Adrenal gland (tissue), 19 donors: ENCODE data around the gene PAQR5. TPM values are rescaled to one million over a fixed set of nuclear protein-coding genes. Genes with fewer than 3 reads are reported as not detected.
A peak's percentile ranks its signal among the peaks of the same experiment; 100 is the strongest.

Experiments
- DNase-seq, 7 donors: peaks; one replicate each; pipeline ENCODE4 v3.0.0-alpha.2; 2019 to 2020
- H3K27ac ChIP-seq, 5 donors: fragments of 200-600 bp; sonication (generic) in 4 of 5; 1 replicate in 3 of 5; 2 replicates in 2 of 5; pipeline versions ENCODE4 v1.5.1 to v1.8.0; 2016 to 2020; ENCODE audit warnings: mild to moderate bottlenecking in 1 of 5
- H3K27me3 ChIP-seq: fragments of 200-600 bp; 2 replicates; pipeline ENCODE4 v1.8.0; 2021
- H3K36me3 ChIP-seq, 2 donors: fragments of 200-600 bp; replicated peaks in 1 of 2; 1 replicate in 1 of 2; 2 replicates in 1 of 2; pipeline versions ENCODE4 v1.5.1 to v1.8.0; 2018 to 2022
- H3K4me1 ChIP-seq, 2 donors: fragments of 200-600 bp; replicated peaks in 1 of 2; 1 replicate in 1 of 2; 2 replicates in 1 of 2; pipeline versions ENCODE4 v1.5.1 to v1.8.0; 2018 to 2021
- H3K4me3 ChIP-seq, 4 donors: fragments of 200-600 bp; sonication (generic) in 3 of 4; one replicate each; pipeline ENCODE4 v1.5.1; 2016 to 2018
- H3K9me3 ChIP-seq, 3 donors: fragments of 200-600 bp; sonication (generic) in 1 of 3; replicated peaks in 1 of 3; 1 replicate in 2 of 3; 2 replicates in 1 of 3; pipeline versions ENCODE4 v1.5.1 to v1.8.0; 2016 to 2021
- CTCF ChIP-seq, 6 experiments: fragments of 450-650 bp in 4 of 6; fragments of 200-600 bp in 2 of 6; sonication (generic) in 1 of 6; IDR thresholded peaks; 1 replicate in 5 of 6; 2 replicates in 1 of 6; pipeline versions ENCODE4 v1.5.1 to v1.8.0; 2016 to 2021; ENCODE audit warnings: antibody characterized with exemption in 6 of 6, mild to moderate bottlenecking in 2 of 6, moderate library complexity in 1 of 6
- POLR2A ChIP-seq, 2 donors: fragments of 450-650 bp; IDR thresholded peaks; one replicate each; pipeline ENCODE4 v1.6.1; 2017; ENCODE audit warnings: antibody characterized with exemption in 2 of 2, mild to moderate bottlenecking in 2 of 2, moderate library complexity in 1 of 2
- WGBS, 4 donors: extraction: QIAGEN DNeasy Blood & Tissue Kit in 2 of 4; methylation state at CpG; one replicate each; pipeline versions ENCODE4 v1.1.5 to v1.1.7; 2013 to 2017; 5-methylcytosine and 5-hydroxymethylcytosine counted together
- intact Hi-C, 2 donors: fragments of 100-400 bp; cut with DNase I; formaldehyde crosslinking; loops; one replicate each; pipeline versions ENCODE4 v1.14.1 to v1.15.0; 2022 to 2023
- long read RNA-seq, 10 donors: library from polyadenylated mRNA in 3 of 10; unstranded in 2 of 10; stranded (forward) in 1 of 10; transcript quantifications; one replicate each; pipeline ENCODE4 v2.0.0 and lab custom pipeline, GENCODE V29; 2021 to 2026
- polyA plus RNA-seq, 3 donors: library from polyadenylated mRNA; stranded (reverse); fragments of 200-250 nt in 2 of 3; fragments of 350-450 nt in 1 of 3; fragmentation: Illumina TruSeq in 1 of 3; extraction: RNeasy Lipid Tissue Mini Kit (QIAGEN cat#74804) in 1 of 3; gene quantifications; one replicate each; pipeline ENCODE4 v1.2.3, GENCODE V29; 2013 to 2014
- total RNA-seq, 9 donors: library from RNA; depleted of rRNA in 4 of 9; stranded (reverse); fragments of >200 nt in 4 of 9; fragments of 120-200 nt in 1 of 9; fragmentation: NEBNext Ultra II Directional in 1 of 9; extraction: Animal tissue kit (Norgen Biotek cat#: 25700) in 1 of 9; gene quantifications; one replicate each; pipeline versions ENCODE4 v1.1.0 to v1.2.4, GENCODE V29; 2013 to 2023
- donor health status: healthy with polysubstance abuse.
- donor health status: Bipolar disorder and iron deficiency.
- donor health status: DM: yes; HTN: yes; CAD: no.
- donor health status: DM: no; HTN: no; CAD: no.
- donor health status: DM: no; HTN: no; CAD: no.
- donor health status: DM: yes; HTN: yes; CAD: no.

Gene PAQR5, protein sequence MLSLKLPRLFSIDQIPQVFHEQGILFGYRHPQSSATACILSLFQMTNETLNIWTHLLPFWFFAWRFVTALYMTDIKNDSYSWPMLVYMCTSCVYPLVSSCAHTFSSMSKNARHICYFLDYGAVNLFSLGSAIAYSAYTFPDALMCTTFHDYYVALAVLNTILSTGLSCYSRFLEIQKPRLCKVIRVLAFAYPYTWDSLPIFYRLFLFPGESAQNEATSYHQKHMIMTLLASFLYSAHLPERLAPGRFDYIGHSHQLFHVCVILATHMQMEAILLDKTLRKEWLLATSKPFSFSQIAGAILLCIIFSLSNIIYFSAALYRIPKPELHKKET
- total RNA-seq (10 to 100 TPM; 13.9 to 78.2 (median 51.2) TPM), polyA plus RNA-seq (10 to 100 TPM; 11.7 to 28.0 (median 13.6) TPM)
- long read RNA-seq, donor 1, full-length matches to known transcripts: 2 of 2 reads
- long read RNA-seq, donor 1, partial matches to known transcripts: 0 of 2 reads
- long read RNA-seq, donor 1, other reads (novel, unspliced or antisense): 0 of 2 reads
- long read RNA-seq, donor 2, full-length matches to known transcripts: 2 of 2 reads
- long read RNA-seq, donor 2, partial matches to known transcripts: 0 of 2 reads
- long read RNA-seq, donor 2, other reads (novel, unspliced or antisense): 0 of 2 reads
- long read RNA-seq, donor 3: 0 reads
- long read RNA-seq, donor 4, full-length matches to known transcripts: 4 of 13 reads
- long read RNA-seq, donor 4, partial matches to known transcripts: 5 of 13 reads
- long read RNA-seq, donor 4, other reads (novel, unspliced or antisense): 4 of 13 reads
- long read RNA-seq, donor 5, full-length matches to known transcripts: 9 of 20 reads
- long read RNA-seq, donor 5, partial matches to known transcripts: 0 of 20 reads
- long read RNA-seq, donor 5, other reads (novel, unspliced or antisense): 11 of 20 reads
- long read RNA-seq, donor 6, full-length matches to known transcripts: 2 of 5 reads
- long read RNA-seq, donor 6, partial matches to known transcripts: 1 of 5 reads
- long read RNA-seq, donor 6, other reads (novel, unspliced or antisense): 2 of 5 reads
- long read RNA-seq, donor 7: 0 reads
- long read RNA-seq, donor 8, full-length matches to known transcripts: 2 of 2 reads
- long read RNA-seq, donor 8, partial matches to known transcripts: 0 of 2 reads
- long read RNA-seq, donor 8, other reads (novel, unspliced or antisense): 0 of 2 reads
- long read RNA-seq, donor 9, full-length matches to known transcripts: 1 of 1 reads
- long read RNA-seq, donor 9, partial matches to known transcripts: 0 of 1 reads
- long read RNA-seq, donor 9, other reads (novel, unspliced or antisense): 0 of 1 reads
- long read RNA-seq, donor 10: 0 reads

GRCh38 chr15:69298697-69299441 lies at the start of gene PAQR5:
TSS of gene PAQR5 (plus strand) at chr15:69298912. CDS start at chr15:69360081, 61,169 bp downstream.
- H3K9me3 ChIP-seq: no peaks in the 10 kb centered on the region
- TF ChIP-seq POLR2A (IDR thresholded peaks at IDR 0.05): peak; percentile 16 to 61
- no peak for TF ChIP-seq CTCF (IDR thresholded peaks at IDR 0.05)
- WGBS, 4 donors: 1 to 3% (median 1%) methylated on average over 12 to 74 of the region's 74 CpGs

GRCh38 chr15:69253156-69253555 lies 45.6 kb upstream of the PAQR5 start:
- Histone ChIP-seq H3K27me3 (no peaks in the 10 kb centered on the region), H3K4me3 (no peak overlapping the region), H3K9me3 (no peaks in the 10 kb centered on the region), H3K36me3 (no peaks in the 10 kb centered on the region), H3K4me1 (peaks cover 4 to 10% of the 10 kb centered on the region in 2 donors), H3K27ac (peak overlapping the region in 2 of 5 donors; percentile 46 to 51)
- WGBS, 4 donors: 45 to 61% (median 51%) methylated on average over 3 of the region's 3 CpGs
- TF ChIP-seq POLR2A (IDR thresholded peaks at IDR 0.05) (no peak), CTCF (IDR thresholded peaks at IDR 0.05) (no peak)
- intact Hi-C loops: no loop called here
- peak in 3 of 7 donors; percentile 18 to 57 (median 23) for DNase-seq

More at GRCh38 chr15:69298697-69299441, at the start of gene PAQR5:
- peak within 1 kb of the TSS in 2 of 4 donors; percentile 61 to 85 for H3K4me3 ChIP-seq
- peak; percentile 50 to 73 (median 67) for DNase-seq
- intact Hi-C loops: loop anchor here in 1 of 2 donors (10.0 kb wide), 1 partner anchor 86 kb away; no protein-coding TSS in a partner anchor
- H3K36me3 ChIP-seq: no peaks in the 10 kb centered on the region
- peak within 1 kb of the TSS in 3 of 5 donors; percentile 26 to 58 (median 49) for H3K27ac ChIP-seq
- peaks cover 9 to 16% of the 10 kb centered on the region in 2 donors for H3K4me1 ChIP-seq
- no peaks in the 10 kb centered on the region for H3K27me3 ChIP-seq

DNA sequence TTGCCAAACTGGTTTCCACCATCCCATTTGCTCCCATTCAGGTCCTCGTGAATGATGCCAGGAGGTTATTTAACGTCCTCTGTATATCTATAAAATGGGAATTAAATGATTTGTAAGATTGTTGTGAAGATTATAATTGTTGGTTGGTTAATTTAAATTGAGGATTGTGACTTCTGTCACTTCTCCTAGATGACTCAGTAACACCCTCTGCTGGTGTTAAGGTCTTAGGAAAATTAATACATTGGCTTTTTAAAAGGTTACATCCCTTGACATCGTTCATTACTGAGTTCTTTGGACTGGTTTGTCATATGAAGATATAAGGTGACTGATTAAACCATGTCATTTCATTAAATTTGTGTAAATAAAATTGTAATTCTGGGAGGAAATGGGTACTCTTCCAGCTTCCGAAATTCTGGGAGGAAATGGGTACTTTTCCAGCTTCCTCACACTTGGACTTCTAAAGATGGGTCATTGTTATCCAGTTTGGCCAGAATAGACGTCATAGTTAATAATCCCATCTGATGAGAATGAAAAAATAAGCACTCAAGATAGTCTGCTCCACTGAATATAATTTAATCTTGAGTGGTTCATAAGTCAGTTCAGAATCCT lies 33.3 kb upstream of the PAQR5 start:
- Histone ChIP-seq H3K9me3 (no peaks in the 10 kb centered on the region), H3K27me3 (no peaks in the 10 kb centered on the region), H3K4me3 (no peak overlapping the region), H3K36me3 (peaks cover 0 to 12% of the 10 kb centered on the region in 2 donors), H3K27ac (no peak overlapping the region), H3K4me1 (no peaks in the 10 kb centered on the region)
- DNase-seq: no peak
- intact Hi-C loops: loop anchor here in 1 of 2 donors (5.0 to 10.0 kb wide), 2 partner anchors 103 to 211 kb away; partner anchors contain the start of gene GLCE
- TF ChIP-seq CTCF (IDR thresholded peaks at IDR 0.05) (peak; percentile 34 to 71 (median 54)), POLR2A (IDR thresholded peaks at IDR 0.05) (no peak)
- WGBS, 4 donors: 40 to 47% (median 46%) methylated on average over 5 of the region's 5 CpGs
